Measurements from ENCODE around the gene UGCG. TPM values are rescaled to one million over a fixed set of nuclear protein-coding genes. Genes with fewer than 3 reads are reported as not detected.
"Not testable (repeated sequence)": the region's sequence is repeated elsewhere in the genome, so short reads cannot be mapped to it uniquely, and the experiment has no call there.

The UGCG gene
- total and polyA plus RNA-seq, 2 of the 8 experiments (the other 6 are each of a cell fraction or from before 2014, with no cell fraction given): 14.9 to 34.0 TPM

DNA sequence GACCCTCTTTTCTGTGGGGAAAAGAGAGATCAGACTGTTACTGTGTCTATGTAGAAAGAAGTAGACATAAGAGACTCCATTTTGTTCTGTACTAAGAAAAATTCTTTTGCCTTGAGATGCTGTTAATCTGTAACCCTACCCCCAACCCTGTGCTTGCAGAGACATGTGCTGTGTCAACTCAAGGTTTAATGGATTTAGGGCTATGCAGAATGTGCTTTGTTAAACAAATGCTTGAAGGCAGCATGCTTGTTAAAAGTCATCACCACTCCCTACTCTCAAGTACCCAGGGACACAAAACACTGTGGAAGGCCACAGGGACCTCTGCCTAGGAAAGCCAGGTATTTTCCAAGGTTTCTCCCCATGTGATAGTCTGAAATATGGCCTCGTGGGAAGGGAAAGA is 21.3 kb upstream of the UGCG start:
- WGBS, 2 experiments (ENCODE audit: extremely low coverage in 1 of 2, insufficient coverage in 1 of 2, insufficient read length in 1 of 2, insufficient replicate concordance in 2 of 2, low coverage in 1 of 2, low lambda C conversion rate in 2 of 2, missing lambda C conversion rate in 1 of 2): 77% methylated on average over 1 of the region's 1 CpG; no CpG with 5 or more reads in 1 of the 2 experiments
- H3K36me3 ChIP-seq (ENCODE audit: control insufficient read depth in 2 of 4, insufficient read depth in 4 of 4, low read length in 3 of 4); H3K23ac ChIP-seq (ENCODE audit: insufficient read length); DNase-seq (ENCODE audit: low read depth in 1 of 2, low spot score in 2 of 2); H3K9ac ChIP-seq (replicated peaks in 1 of 4; ENCODE audit: extremely low read depth in 1 of 4, low read depth in 3 of 4, low read length in 3 of 4); H3K27me3 ChIP-seq (replicated peaks in 1 of 4; ENCODE audit: control insufficient read depth in 3 of 4, extremely low read depth in 1 of 4, insufficient read depth in 3 of 4, low read length in 3 of 4); H4K20me1 ChIP-seq (replicated peaks in 1 of 2; ENCODE audit: control insufficient read depth in 1 of 2, insufficient read depth in 2 of 2, low read length in 2 of 2); H3K4ac ChIP-seq (replicated peaks; ENCODE audit: insufficient read length, low read depth, low read length); H3K23me2 ChIP-seq (ENCODE audit: low read depth, low read length); H3K56ac ChIP-seq (replicated peaks; ENCODE audit: insufficient read length, low read depth, low read length); H3K79me2 ChIP-seq (ENCODE audit: control insufficient read depth in 1 of 2, insufficient read depth in 2 of 2, low read length in 2 of 2); H3K9me3 ChIP-seq (ENCODE audit: insufficient read depth in 2 of 2, low read depth in 1 of 2, low read length in 1 of 2); H3K79me1 ChIP-seq (ENCODE audit: low read depth, low read length); H4K8ac ChIP-seq (ENCODE audit: extremely low read depth, insufficient read depth, low read length); H3K4me2 ChIP-seq (ENCODE audit: insufficient read depth in 1 of 2, low read depth in 2 of 2, low read length in 2 of 2); H3K18ac ChIP-seq (ENCODE audit: extremely low read depth, low read length); H2BK12ac ChIP-seq (ENCODE audit: low read depth, low read length); FAIRE-seq; H3K4me1 ChIP-seq (replicated peaks in 1 of 4; ENCODE audit: control insufficient read depth in 3 of 4, insufficient read depth in 4 of 4, low read length in 3 of 4); H3K27ac ChIP-seq (ENCODE audit: low read depth, low read length); H3K14ac ChIP-seq (ENCODE audit: insufficient read length); H2BK120ac ChIP-seq (replicated peaks; ENCODE audit: low read depth, low read length); H2BK20ac ChIP-seq (ENCODE audit: low read length); H2BK5ac ChIP-seq (ENCODE audit: low read depth, low read length); H4K91ac ChIP-seq (replicated peaks; ENCODE audit: insufficient read length, low read length); CTCF ChIA-PET (ENCODE audit: partially characterized antibody); H2BK15ac ChIP-seq (ENCODE audit: low read length); H2AK5ac ChIP-seq (ENCODE audit: low read depth, low read length); H2AFZ ChIP-seq (ENCODE audit: low read length); H3K4me3 ChIP-seq (ENCODE audit: extremely low read depth in 1 of 4, insufficient read depth in 2 of 4, low read depth in 3 of 4, low read length in 4 of 4); H4K5ac ChIP-seq (ENCODE audit: insufficient read length, low read depth, low read length): not testable (repeated sequence)
- POLR2A ChIA-PET (ENCODE audit: partially characterized antibody): interaction anchor here (1.4 kb wide), 1 partner anchor 12 kb away, joined by 4 read pairs; no protein-coding TSS in a partner anchor

DNA sequence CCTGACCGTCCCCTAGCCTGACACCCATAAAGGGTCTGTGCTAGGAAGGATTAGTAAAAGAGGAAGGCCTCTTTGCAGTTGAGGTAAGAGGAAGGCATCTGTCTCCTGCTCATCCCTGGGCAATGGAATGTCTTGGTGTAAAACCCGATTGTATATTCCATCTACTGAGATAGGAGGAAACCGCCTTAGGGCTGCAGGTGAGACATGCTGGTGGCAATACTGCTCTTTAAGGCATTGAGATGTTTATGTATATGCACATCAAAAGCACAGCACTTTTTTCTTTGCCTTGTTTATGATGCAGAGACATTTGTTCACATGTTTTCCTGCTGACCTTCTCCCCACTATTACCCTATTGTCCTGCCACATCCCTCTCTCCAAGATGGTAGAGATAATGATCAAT is 20.9 kb upstream of the UGCG start:
- H3K27ac ChIP-seq (ENCODE audit: low read depth, low read length); H3K4me2 ChIP-seq (ENCODE audit: insufficient read depth in 1 of 2, low read depth in 2 of 2, low read length in 2 of 2); H3K23me2 ChIP-seq (ENCODE audit: low read depth, low read length); H2AFZ ChIP-seq (ENCODE audit: low read length); H3K56ac ChIP-seq (replicated peaks; ENCODE audit: insufficient read length, low read depth, low read length); H3K27me3 ChIP-seq (replicated peaks in 1 of 4; ENCODE audit: control insufficient read depth in 3 of 4, extremely low read depth in 1 of 4, insufficient read depth in 3 of 4, low read length in 3 of 4); H3K14ac ChIP-seq (ENCODE audit: insufficient read length); DNase-seq (ENCODE audit: low read depth in 1 of 2, low spot score in 2 of 2); H3K4me3 ChIP-seq (ENCODE audit: extremely low read depth in 1 of 4, insufficient read depth in 2 of 4, low read depth in 3 of 4, low read length in 4 of 4); H3K4me1 ChIP-seq (replicated peaks in 1 of 4; ENCODE audit: control insufficient read depth in 3 of 4, insufficient read depth in 4 of 4, low read length in 3 of 4); H2BK15ac ChIP-seq (ENCODE audit: low read length); H2BK20ac ChIP-seq (ENCODE audit: low read length); H4K5ac ChIP-seq (ENCODE audit: insufficient read length, low read depth, low read length); H2AK5ac ChIP-seq (ENCODE audit: low read depth, low read length); H4K8ac ChIP-seq (ENCODE audit: extremely low read depth, insufficient read depth, low read length); H3K18ac ChIP-seq (ENCODE audit: extremely low read depth, low read length); H3K23ac ChIP-seq (ENCODE audit: insufficient read length); H2BK120ac ChIP-seq (replicated peaks; ENCODE audit: low read depth, low read length); H3K4ac ChIP-seq (replicated peaks; ENCODE audit: insufficient read length, low read depth, low read length); H3K79me1 ChIP-seq (ENCODE audit: low read depth, low read length); CTCF ChIA-PET (ENCODE audit: partially characterized antibody); H3K9ac ChIP-seq (replicated peaks in 1 of 4; ENCODE audit: extremely low read depth in 1 of 4, low read depth in 3 of 4, low read length in 3 of 4); H4K20me1 ChIP-seq (replicated peaks in 1 of 2; ENCODE audit: control insufficient read depth in 1 of 2, insufficient read depth in 2 of 2, low read length in 2 of 2); FAIRE-seq; H4K91ac ChIP-seq (replicated peaks; ENCODE audit: insufficient read length, low read length); H3K79me2 ChIP-seq (ENCODE audit: control insufficient read depth in 1 of 2, insufficient read depth in 2 of 2, low read length in 2 of 2); H2BK5ac ChIP-seq (ENCODE audit: low read depth, low read length); H3K9me3 ChIP-seq (ENCODE audit: insufficient read depth in 2 of 2, low read depth in 1 of 2, low read length in 1 of 2); H3K36me3 ChIP-seq (ENCODE audit: control insufficient read depth in 2 of 4, insufficient read depth in 4 of 4, low read length in 3 of 4); POLR2A ChIA-PET (ENCODE audit: partially characterized antibody): not testable (repeated sequence)
- H2BK12ac ChIP-seq (ENCODE audit: low read depth, low read length): peak overlapping the region; percentile 39; the same call in 1 of the 2 replicates
- 76% methylated on average over 3 of the region's 3 CpGs; no CpG with 5 or more reads in 1 of the 2 experiments for WGBS, 2 experiments (ENCODE audit: extremely low coverage in 1 of 2, insufficient coverage in 1 of 2, insufficient read length in 1 of 2, insufficient replicate concordance in 2 of 2, low coverage in 1 of 2, low lambda C conversion rate in 2 of 2, missing lambda C conversion rate in 1 of 2)

Data from H1 (cell line).